Mesendoderm (in vitro differentiated cells): Measurements from ENCODE around the gene TMEM270.

Experiments used
- DNase-seq: peaks from one replicate; pipeline ENCODE4 v3.0.0; 2013
- H2AK5ac ChIP-seq: 2 replicates; pipeline ENCODE4 v1.6.1; 2013; ENCODE audit warnings: low read length, inconsistent platforms
- H2BK120ac ChIP-seq: 2 replicates; pipeline ENCODE4 v1.6.1; 2013; ENCODE audit warnings: low read depth, mild to moderate bottlenecking, low read length, moderate library complexity, mixed read lengths
- H2BK15ac ChIP-seq: replicated peaks from 2 replicates; pipeline ENCODE4 v1.6.1; 2013; ENCODE audit warnings: low read depth, mild to moderate bottlenecking, moderate library complexity
- H2BK5ac ChIP-seq: 2 replicates; pipeline ENCODE4 v1.6.1; 2013; ENCODE audit warnings: low read length, inconsistent platforms
- H3K18ac ChIP-seq: 2 replicates; pipeline ENCODE4 v1.6.1; 2013; ENCODE audit warnings: mild to moderate bottlenecking, low read length, mixed read lengths
- H3K23ac ChIP-seq: one replicate; pipeline ENCODE4 v1.6.1; 2013; ENCODE audit warnings: low read length
- H3K27ac ChIP-seq: 2 replicates; pipeline ENCODE4 v1.5.1; 2013; ENCODE audit warnings: low read depth, mild to moderate bottlenecking, inconsistent platforms, low read length, moderate library complexity
- H3K27me3 ChIP-seq: 2 replicates; pipeline ENCODE4 v1.6.1; 2013; ENCODE audit warnings: low read length, control low read depth, mild to moderate bottlenecking, inconsistent platforms; ENCODE audit not compliant: insufficient read depth, poor library complexity
- H3K36me3 ChIP-seq: 2 replicates; pipeline ENCODE4 v1.6.1; 2013; ENCODE audit warnings: low read length, inconsistent platforms; ENCODE audit not compliant: control insufficient read depth, insufficient read depth
- H3K4ac ChIP-seq: one replicate; pipeline ENCODE4 v1.6.1; 2013; ENCODE audit warnings: low read depth, mild to moderate bottlenecking, low read length, moderate library complexity
- H3K4me1 ChIP-seq: 2 replicates; pipeline ENCODE4 v1.6.1; 2013; ENCODE audit warnings: low read depth, low read length, inconsistent platforms; ENCODE audit not compliant: control insufficient read depth
- H3K4me2 ChIP-seq: 2 replicates; pipeline ENCODE4 v1.6.1; 2013; ENCODE audit warnings: low read length
- H3K4me3 ChIP-seq: 2 replicates; pipeline ENCODE4 v1.5.1; 2013; ENCODE audit warnings: mild to moderate bottlenecking, low read length
- H3K56ac ChIP-seq: one replicate; pipeline ENCODE4 v1.6.1; 2013; ENCODE audit warnings: low read length
- H3K79me1 ChIP-seq: 2 replicates; pipeline ENCODE4 v1.6.1; 2013; ENCODE audit warnings: low read length, inconsistent platforms
- H3K79me2 ChIP-seq: 2 replicates; pipeline ENCODE4 v1.6.1; 2013; ENCODE audit warnings: mild to moderate bottlenecking, low read length; ENCODE audit not compliant: control insufficient read depth, insufficient read depth
- H3K9ac ChIP-seq: 2 replicates; pipeline ENCODE4 v1.6.1; 2013; ENCODE audit warnings: low read length, inconsistent platforms
- H4K5ac ChIP-seq: one replicate; pipeline ENCODE4 v1.6.1; 2013; ENCODE audit warnings: low read length
- H4K8ac ChIP-seq: one replicate; pipeline ENCODE4 v1.6.1; 2013; ENCODE audit warnings: low read depth, mild to moderate bottlenecking, control low read depth, low read length, moderate library complexity
- WGBS: extraction: QIAGEN DNeasy Blood & Tissue Kit; methylation state at CpG from one replicate; pipeline ENCODE4 v1.1.7; 2013; ENCODE audit warnings: low lambda C conversion rate, missing lambda C conversion rate; ENCODE audit not compliant: insufficient coverage; ENCODE audit errors: extremely low coverage; 5-methylcytosine and 5-hydroxymethylcytosine counted together

TMEM270 gene

GRCh38 chr7:73876361-73876760, 15.4 kb downstream of the TMEM270 start:
- Histone ChIP-seq H2BK120ac (no peak overlapping the region), H3K56ac (no peak overlapping the region), H3K4me3 (no peak overlapping the region), H3K23ac (no peak overlapping the region), H2BK15ac (no peak overlapping the region), H4K8ac (no peak overlapping the region), H3K9ac (no peak overlapping the region), H3K79me2 (no peaks in the 10 kb centered on the region), H3K4me1 (no peaks in the 10 kb centered on the region), H3K27ac (no peak overlapping the region), H3K4ac (no peak overlapping the region), H3K36me3 (no peaks in the 10 kb centered on the region), H3K18ac (no peak overlapping the region), H2BK5ac (no peak overlapping the region), H3K79me1 (no peaks in the 10 kb centered on the region), H4K5ac (no peak overlapping the region), H2AK5ac (no peak overlapping the region), H3K4me2 (no peak overlapping the region), H3K27me3 (no peaks in the 10 kb centered on the region)
- no CpG with 5 or more reads among the region's 8 CpGs for WGBS
- no peak for DNase-seq

- H3K27me3 ChIP-seq: no peaks in the 10 kb centered on the region
- H3K4me3 ChIP-seq: no peak overlapping the region
- H3K79me1 ChIP-seq: no peaks in the 10 kb centered on the region
- no peak overlapping the region for H3K27ac ChIP-seq
- H2AK5ac ChIP-seq: no peak overlapping the region
- no peak overlapping the region for H4K8ac ChIP-seq
- no peak overlapping the region for H3K9ac ChIP-seq
- H3K56ac ChIP-seq: no peak overlapping the region
- no peak for DNase-seq
- H3K36me3 ChIP-seq: no peaks in the 10 kb centered on the region
- H3K23ac ChIP-seq: no peak overlapping the region
- no peak overlapping the region for H3K18ac ChIP-seq
- WGBS: no CpG with 5 or more reads among the region's 12 CpGs
- H2BK15ac ChIP-seq: no peak overlapping the region
- no peak overlapping the region for H3K4me2 ChIP-seq
- H3K4ac ChIP-seq: no peak overlapping the region
- H3K79me2 ChIP-seq: no peaks in the 10 kb centered on the region
- no peaks in the 10 kb centered on the region for H3K4me1 ChIP-seq
- H2BK120ac ChIP-seq: no peak overlapping the region
- H4K5ac ChIP-seq: no peak overlapping the region
- H2BK5ac ChIP-seq: no peak overlapping the region
These were observed 16.0 kb downstream of the TMEM270 start for GRCh38 chr7:73876973-73877372.

DNA sequence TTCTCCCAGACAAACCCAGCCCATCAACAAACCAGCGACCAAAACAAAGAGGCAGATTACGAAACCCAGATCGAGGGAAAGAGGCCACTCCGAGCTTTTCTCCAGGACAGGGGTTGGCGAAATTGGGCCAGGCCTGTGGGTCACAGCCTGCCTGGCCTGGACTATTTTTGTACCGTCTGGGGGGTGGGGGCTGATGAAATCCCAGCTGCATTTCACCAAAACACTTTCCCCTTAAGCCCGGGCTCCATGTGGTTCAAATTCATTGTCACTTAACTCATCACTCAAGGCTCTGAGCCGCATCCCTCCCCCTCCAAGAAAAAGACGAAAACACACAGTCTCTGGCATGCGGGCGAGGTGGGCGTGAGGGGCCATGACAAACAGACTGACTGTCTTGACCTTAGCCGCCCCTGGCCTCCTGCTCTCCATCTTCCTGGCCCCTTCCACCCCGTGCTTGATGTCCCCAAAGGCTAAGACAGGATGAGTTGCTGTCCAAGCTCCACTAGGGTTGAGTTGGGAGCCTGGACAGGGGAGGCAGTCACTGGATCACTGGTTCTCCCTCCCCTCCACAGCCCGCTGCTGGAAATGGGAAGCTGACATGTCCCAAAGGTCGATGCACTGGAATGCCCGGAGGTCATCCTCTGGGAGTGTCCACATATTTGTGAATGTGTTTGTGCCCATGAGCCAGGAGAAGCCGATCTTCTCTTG, 19.2 kb downstream of the TMEM270 start:
- H3K9ac ChIP-seq: no peak overlapping the region
- DNase-seq: peak; percentile 41
- H3K79me2 ChIP-seq: no peaks in the 10 kb centered on the region
- H3K23ac ChIP-seq: no peak overlapping the region
- no peak overlapping the region for H2AK5ac ChIP-seq
- H3K4ac ChIP-seq: no peak overlapping the region
- no peak overlapping the region for H2BK15ac ChIP-seq
- H3K36me3 ChIP-seq: no peaks in the 10 kb centered on the region
- no peaks in the 10 kb centered on the region for H3K79me1 ChIP-seq
- H2BK120ac ChIP-seq: no peak overlapping the region
- no peak overlapping the region for H4K5ac ChIP-seq
- H3K4me3 ChIP-seq: no peak overlapping the region
- H3K27me3 ChIP-seq: no peaks in the 10 kb centered on the region
- no peak overlapping the region for H3K56ac ChIP-seq
- H3K27ac ChIP-seq: no peak overlapping the region
- H3K4me2 ChIP-seq: no peak overlapping the region
- no peak overlapping the region for H4K8ac ChIP-seq
- no peak overlapping the region for H2BK5ac ChIP-seq
- WGBS: no CpG with 5 or more reads among the region's 18 CpGs
- H3K4me1 ChIP-seq: no peaks in the 10 kb centered on the region
- no peak overlapping the region for H3K18ac ChIP-seq

GRCh38 chr7:73880755-73881328, 19.9 kb downstream of the TMEM270 start:
- WGBS: no CpG with 5 or more reads among the region's 13 CpGs
- no peaks in the 10 kb centered on the region for H3K27me3 ChIP-seq
- no peak overlapping the region for H3K23ac ChIP-seq
- no peak overlapping the region for H2AK5ac ChIP-seq
- H3K18ac ChIP-seq: no peak overlapping the region
- H3K56ac ChIP-seq: no peak overlapping the region
- DNase-seq: no peak
- H2BK15ac ChIP-seq: no peak overlapping the region
- H3K9ac ChIP-seq: no peak overlapping the region
- no peak overlapping the region for H2BK120ac ChIP-seq
- H3K27ac ChIP-seq: no peak overlapping the region
- no peaks in the 10 kb centered on the region for H3K79me1 ChIP-seq
- no peak overlapping the region for H4K8ac ChIP-seq
- H3K4me1 ChIP-seq: no peaks in the 10 kb centered on the region
- H4K5ac ChIP-seq: no peak overlapping the region
- no peak overlapping the region for H2BK5ac ChIP-seq
- H3K4me2 ChIP-seq: no peak overlapping the region
- no peaks in the 10 kb centered on the region for H3K36me3 ChIP-seq
- no peak overlapping the region for H3K4ac ChIP-seq
- no peaks in the 10 kb centered on the region for H3K79me2 ChIP-seq
- no peak overlapping the region for H3K4me3 ChIP-seq

DNA sequence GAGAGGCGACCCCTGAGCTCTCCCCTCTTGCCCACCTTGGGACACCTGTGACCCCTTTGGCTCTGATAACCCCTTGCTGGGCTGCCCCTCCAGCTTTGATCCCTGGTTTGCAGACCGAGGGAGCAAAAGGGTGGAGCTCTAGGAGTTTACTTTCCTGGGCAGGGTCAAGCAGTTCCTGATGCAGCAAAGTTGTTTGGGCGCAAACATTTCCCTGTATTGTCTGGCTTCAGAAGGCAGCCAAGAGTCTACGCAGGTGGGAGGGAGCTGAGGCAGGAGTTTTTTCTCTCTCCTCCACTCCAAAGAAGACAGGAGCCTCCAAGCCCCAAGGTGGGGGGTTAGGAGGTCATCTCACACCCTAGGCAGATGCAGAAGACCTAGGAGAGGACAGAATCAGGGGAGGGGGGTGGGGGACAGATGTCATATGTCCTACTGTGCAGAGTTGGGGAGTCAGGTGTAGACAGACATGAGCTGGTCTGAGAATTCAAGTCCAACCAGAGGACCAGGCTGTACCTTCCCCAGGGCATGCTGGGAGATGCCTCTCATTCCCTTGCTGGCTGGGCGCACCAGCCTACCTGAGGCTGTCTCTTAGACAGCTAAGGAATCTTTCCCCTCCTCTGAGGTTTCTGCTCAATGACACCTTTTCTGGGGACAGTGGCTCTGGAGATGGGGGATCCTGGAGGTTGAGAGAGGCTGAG, 20.5 kb downstream of the TMEM270 start:
- no peaks in the 10 kb centered on the region for H3K79me1 ChIP-seq
- no peaks in the 10 kb centered on the region for H3K27me3 ChIP-seq
- no peak overlapping the region for H3K9ac ChIP-seq
- no peak for DNase-seq
- H4K5ac ChIP-seq: no peak overlapping the region
- no peaks in the 10 kb centered on the region for H3K79me2 ChIP-seq
- H3K27ac ChIP-seq: no peak overlapping the region
- no peak overlapping the region for H3K4me3 ChIP-seq
- H4K8ac ChIP-seq: no peak overlapping the region
- H2BK15ac ChIP-seq: no peak overlapping the region
- H3K4ac ChIP-seq: no peak overlapping the region
- H2BK5ac ChIP-seq: no peak overlapping the region
- H3K18ac ChIP-seq: no peak overlapping the region
- no peak overlapping the region for H3K4me2 ChIP-seq
- H2BK120ac ChIP-seq: no peak overlapping the region
- H3K56ac ChIP-seq: no peak overlapping the region
- H2AK5ac ChIP-seq: no peak overlapping the region
- H3K23ac ChIP-seq: no peak overlapping the region
- H3K4me1 ChIP-seq: peaks cover under 1% of the 10 kb centered on the region
- no CpG with 5 or more reads among the region's 5 CpGs for WGBS
- no peaks in the 10 kb centered on the region for H3K36me3 ChIP-seq
